Measurements from ENCODE around the gene AP4M1. TPM values are rescaled to one million over a fixed set of nuclear protein-coding genes. Genes with fewer than 3 reads are reported as not detected.
A peak's percentile ranks its signal among the peaks of the same experiment; 100 is the strongest.

The AP4M1 gene
- total and polyA plus RNA-seq, 9 of the 15 experiments (the other 6 are each of a cell fraction or from before 2014, with no cell fraction given) = 1.3 to 30.9 (median 14.1) TPM

DNA sequence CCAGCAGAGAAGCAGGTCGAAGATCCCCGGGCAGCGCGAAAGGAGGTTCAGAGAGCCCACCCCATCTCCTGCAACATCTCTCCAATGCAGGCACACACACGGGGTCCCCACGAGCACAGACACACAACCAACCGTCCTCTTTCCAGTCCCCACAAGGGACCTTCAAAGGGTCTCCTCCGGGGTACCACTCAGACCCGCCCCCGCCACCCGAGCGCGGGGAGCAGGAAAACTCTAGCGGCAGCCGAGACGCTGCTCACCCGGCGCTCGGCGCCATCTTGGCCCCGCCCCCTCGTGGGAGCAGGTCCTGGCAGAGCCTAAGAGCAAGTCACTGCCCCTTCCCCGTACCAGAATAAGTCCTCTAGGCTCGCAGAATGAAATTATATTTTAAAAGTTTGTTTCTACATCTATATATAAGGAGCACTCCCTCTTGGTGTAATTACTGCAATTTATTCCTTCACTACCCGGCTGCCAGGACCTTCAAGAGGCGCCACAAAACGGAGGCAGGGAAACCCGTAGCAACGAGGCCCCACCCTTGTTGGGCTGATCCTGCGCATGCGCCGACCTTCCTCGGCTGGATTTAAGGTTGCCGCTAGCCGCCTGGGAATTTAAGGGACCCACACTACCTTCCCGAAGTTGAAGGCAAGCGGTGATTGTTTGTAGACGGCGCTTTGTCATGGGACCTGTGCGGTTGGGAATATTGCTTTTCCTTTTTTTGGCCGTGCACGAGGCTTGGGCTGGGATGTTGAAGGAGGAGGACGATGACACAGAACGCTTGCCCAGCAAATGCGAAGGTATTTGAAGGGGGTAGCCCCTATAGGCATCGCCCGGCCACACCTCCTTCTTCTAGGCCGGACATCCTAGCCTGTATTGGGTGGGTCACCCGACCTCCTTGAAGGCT is 17.9 kb downstream of the AP4M1 start, which contains the start of the genes CNPY4 and TAF6 (continued):
- no peak for TF ChIP-seq ZNF311 (CRISPR knock-in tag; IDR thresholded peaks at IDR 0.05)
- TF ChIP-seq, protein P1, sequence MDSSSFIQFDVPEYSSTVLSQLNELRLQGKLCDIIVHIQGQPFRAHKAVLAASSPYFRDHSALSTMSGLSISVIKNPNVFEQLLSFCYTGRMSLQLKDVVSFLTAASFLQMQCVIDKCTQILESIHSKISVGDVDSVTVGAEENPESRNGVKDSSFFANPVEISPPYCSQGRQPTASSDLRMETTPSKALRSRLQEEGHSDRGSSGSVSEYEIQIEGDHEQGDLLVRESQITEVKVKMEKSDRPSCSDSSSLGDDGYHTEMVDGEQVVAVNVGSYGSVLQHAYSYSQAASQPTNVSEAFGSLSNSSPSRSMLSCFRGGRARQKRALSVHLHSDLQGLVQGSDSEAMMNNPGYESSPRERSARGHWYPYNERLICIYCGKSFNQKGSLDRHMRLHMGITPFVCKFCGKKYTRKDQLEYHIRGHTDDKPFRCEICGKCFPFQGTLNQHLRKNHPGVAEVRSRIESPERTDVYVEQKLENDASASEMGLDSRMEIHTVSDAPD (CRISPR knock-in tag; IDR thresholded peaks at IDR 0.05) = no peak
- TF ChIP-seq, protein P2, sequence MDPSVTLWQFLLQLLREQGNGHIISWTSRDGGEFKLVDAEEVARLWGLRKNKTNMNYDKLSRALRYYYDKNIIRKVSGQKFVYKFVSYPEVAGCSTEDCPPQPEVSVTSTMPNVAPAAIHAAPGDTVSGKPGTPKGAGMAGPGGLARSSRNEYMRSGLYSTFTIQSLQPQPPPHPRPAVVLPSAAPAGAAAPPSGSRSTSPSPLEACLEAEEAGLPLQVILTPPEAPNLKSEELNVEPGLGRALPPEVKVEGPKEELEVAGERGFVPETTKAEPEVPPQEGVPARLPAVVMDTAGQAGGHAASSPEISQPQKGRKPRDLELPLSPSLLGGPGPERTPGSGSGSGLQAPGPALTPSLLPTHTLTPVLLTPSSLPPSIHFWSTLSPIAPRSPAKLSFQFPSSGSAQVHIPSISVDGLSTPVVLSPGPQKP (CRISPR knock-in tag; IDR thresholded peaks at IDR 0.05) = no peak
- TF ChIP-seq WHSC1 (IDR thresholded peaks at IDR 0.05; ENCODE audit: low read length) = no peak
- TF ChIP-seq, protein P3, sequence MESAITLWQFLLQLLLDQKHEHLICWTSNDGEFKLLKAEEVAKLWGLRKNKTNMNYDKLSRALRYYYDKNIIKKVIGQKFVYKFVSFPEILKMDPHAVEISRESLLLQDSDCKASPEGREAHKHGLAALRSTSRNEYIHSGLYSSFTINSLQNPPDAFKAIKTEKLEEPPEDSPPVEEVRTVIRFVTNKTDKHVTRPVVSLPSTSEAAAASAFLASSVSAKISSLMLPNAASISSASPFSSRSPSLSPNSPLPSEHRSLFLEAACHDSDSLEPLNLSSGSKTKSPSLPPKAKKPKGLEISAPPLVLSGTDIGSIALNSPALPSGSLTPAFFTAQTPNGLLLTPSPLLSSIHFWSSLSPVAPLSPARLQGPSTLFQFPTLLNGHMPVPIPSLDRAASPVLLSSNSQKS (CRISPR knock-in tag; IDR thresholded peaks at IDR 0.05) = no peak
- no peak for TF ChIP-seq SRSF3 (IDR thresholded peaks at IDR 0.05; ENCODE audit: insufficient read depth, low read length)
- TF ChIP-seq TAF15 (IDR thresholded peaks at IDR 0.05; ENCODE audit: low read depth, low read length) = no peak
- TF ChIP-seq, protein P4, sequence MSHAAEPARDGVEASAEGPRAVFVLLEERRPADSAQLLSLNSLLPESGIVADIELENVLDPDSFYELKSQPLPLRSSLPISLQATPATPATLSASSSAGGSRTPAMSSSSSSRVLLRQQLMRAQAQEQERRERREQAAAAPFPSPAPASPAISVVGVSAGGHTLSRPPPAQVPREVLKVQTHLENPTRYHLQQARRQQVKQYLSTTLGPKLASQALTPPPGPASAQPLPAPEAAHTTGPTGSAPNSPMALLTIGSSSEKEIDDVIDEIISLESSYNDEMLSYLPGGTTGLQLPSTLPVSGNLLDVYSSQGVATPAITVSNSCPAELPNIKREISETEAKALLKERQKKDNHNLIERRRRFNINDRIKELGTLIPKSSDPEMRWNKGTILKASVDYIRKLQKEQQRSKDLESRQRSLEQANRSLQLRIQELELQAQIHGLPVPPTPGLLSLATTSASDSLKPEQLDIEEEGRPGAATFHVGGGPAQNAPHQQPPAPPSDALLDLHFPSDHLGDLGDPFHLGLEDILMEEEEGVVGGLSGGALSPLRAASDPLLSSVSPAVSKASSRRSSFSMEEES (CRISPR knock-in tag; IDR thresholded peaks at IDR 0.05) = no peak
- no peak; the same call in 1 of the 2 replicates for TF ChIP-seq JUND (IDR thresholded peaks at IDR 0.05; ENCODE audit: borderline replicate concordance, low read depth, low read length)
- TF ChIP-seq JUND (tag; IDR thresholded peaks at IDR 0.05; ENCODE audit: borderline replicate concordance, low read depth, low read length) = no peak
- no peak for TF ChIP-seq CHD4 (IDR thresholded peaks at IDR 0.05; ENCODE audit: insufficient read depth, insufficient replicate concordance, low read depth, low read length, poor library complexity, severe bottlenecking)
- TF ChIP-seq, protein P5, sequence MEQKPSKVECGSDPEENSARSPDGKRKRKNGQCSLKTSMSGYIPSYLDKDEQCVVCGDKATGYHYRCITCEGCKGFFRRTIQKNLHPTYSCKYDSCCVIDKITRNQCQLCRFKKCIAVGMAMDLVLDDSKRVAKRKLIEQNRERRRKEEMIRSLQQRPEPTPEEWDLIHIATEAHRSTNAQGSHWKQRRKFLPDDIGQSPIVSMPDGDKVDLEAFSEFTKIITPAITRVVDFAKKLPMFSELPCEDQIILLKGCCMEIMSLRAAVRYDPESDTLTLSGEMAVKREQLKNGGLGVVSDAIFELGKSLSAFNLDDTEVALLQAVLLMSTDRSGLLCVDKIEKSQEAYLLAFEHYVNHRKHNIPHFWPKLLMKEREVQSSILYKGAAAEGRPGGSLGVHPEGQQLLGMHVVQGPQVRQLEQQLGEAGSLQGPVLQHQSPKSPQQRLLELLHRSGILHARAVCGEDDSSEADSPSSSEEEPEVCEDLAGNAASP (IDR thresholded peaks at IDR 0.05) = no peak
- TF ChIP-seq HNRNPLL (IDR thresholded peaks at IDR 0.05; ENCODE audit: low read depth, low read length, poor library complexity, severe bottlenecking) = peak; percentile 18
- no peak for TF ChIP-seq NFIX (CRISPR knock-in tag; IDR thresholded peaks at IDR 0.05; ENCODE audit: low read depth)
- TF ChIP-seq, protein P6, sequence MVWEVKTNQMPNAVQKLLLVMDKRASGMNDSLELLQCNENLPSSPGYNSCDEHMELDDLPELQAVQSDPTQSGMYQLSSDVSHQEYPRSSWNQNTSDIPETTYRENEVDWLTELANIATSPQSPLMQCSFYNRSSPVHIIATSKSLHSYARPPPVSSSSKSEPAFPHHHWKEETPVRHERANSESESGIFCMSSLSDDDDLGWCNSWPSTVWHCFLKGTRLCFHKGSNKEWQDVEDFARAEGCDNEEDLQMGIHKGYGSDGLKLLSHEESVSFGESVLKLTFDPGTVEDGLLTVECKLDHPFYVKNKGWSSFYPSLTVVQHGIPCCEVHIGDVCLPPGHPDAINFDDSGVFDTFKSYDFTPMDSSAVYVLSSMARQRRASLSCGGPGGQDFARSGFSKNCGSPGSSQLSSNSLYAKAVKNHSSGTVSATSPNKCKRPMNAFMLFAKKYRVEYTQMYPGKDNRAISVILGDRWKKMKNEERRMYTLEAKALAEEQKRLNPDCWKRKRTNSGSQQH (CRISPR knock-in tag; IDR thresholded peaks at IDR 0.05) = peak; percentile 95
- TF ChIP-seq, protein P7, sequence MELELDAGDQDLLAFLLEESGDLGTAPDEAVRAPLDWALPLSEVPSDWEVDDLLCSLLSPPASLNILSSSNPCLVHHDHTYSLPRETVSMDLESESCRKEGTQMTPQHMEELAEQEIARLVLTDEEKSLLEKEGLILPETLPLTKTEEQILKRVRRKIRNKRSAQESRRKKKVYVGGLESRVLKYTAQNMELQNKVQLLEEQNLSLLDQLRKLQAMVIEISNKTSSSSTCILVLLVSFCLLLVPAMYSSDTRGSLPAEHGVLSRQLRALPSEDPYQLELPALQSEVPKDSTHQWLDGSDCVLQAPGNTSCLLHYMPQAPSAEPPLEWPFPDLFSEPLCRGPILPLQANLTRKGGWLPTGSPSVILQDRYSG (tag; conservative IDR thresholded peaks at IDR 0.05; ENCODE audit: low read depth) = no peak
- TF ChIP-seq HLTF (IDR thresholded peaks at IDR 0.05) = no peak

Measured in K562 (cell line).